GM12874 (cell line): ENCODE data around the gene LYSMD3.
A peak's percentile ranks its signal among the peaks of the same experiment; 100 is the strongest.

Experiments
- CTCF ChIP-seq: IDR thresholded peaks from 2 replicates; pipeline ENCODE4 v1.5.1; 2011; ENCODE audit warnings: low read depth, mild to moderate bottlenecking, control low read depth, low read length, moderate library complexity; ENCODE audit not compliant: insufficient read depth

Gene LYSMD3

GRCh38 chr5:90479611-90480385, 49.6 kb downstream of the LYSMD3 start:
- no peak for TF ChIP-seq CTCF

GRCh38 chr5:90477621-90478215, 51.7 kb downstream of the LYSMD3 start:
- TF ChIP-seq CTCF = no peak

- TF ChIP-seq CTCF = no peak
Observed at GRCh38 chr5:90477073-90477472, 52.3 kb downstream of the LYSMD3 start.

GRCh38 chr5:90476391-90476790, 53.0 kb downstream of the LYSMD3 start:
- TF ChIP-seq CTCF = no peak

- TF ChIP-seq CTCF = no peak
Observed at GRCh38 chr5:90475436-90475980, 53.9 kb downstream of the LYSMD3 start.

GRCh38 chr5:90474235-90475107, 54.9 kb downstream of the LYSMD3 start, which contains the start of the genes MBLAC2 and POLR3G:
TSS of gene MBLAC2 (minus strand) at chr5:90474771. CDS start at chr5:90474292, 479 bp downstream.
TSS of gene POLR3G (plus strand) at chr5:90474864. CDS start at chr5:90485568, 10,704 bp downstream.
- peak; percentile 58 for TF ChIP-seq CTCF
